GM18873 (cell line): ENCODE results near the gene C1orf53.

Source experiments
- ATAC-seq: cut with Tn5 transposase; IDR thresholded peaks from one replicate; pipeline ENCODE4 v1.9.1; 2021; ENCODE audit warnings: mild to moderate bottlenecking, moderate library complexity, moderate number of reproducible peaks; ENCODE audit not compliant: unreplicated experiment, low FRiP score

The C1orf53 gene

DNA sequence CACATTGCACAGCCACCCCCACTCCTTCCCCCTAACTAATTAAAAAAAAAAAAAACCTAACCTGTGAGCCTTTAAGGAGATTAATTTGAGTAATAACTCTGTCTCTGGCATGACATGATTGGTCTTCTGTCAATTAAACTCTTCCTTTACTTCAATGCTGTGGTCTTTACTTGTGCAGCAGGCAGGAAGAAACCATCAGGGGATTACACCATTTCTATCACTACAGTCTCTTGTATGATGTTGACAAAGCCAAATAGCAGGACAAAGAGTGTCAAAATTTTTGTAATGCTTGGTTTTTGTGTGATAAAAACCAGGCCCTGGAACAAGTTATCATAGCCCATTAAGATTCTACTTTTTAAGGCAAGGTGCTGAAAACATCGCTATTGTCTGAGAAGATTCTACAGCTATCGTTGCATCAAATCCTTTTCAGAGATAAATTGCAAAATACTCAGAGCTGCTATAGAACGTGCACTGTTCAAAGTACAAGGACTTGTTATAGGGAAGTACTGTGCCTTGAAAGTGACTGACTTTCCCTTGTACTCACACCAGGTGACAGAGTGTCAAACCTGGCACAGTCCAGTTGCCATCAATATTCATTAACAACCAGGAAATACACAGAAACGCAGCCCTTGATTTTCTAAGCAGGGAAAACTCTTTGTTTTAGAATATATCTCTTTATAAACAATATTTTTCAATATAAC, 52.4 kb downstream of the C1orf53 start:
- ATAC-seq: no peak

DNA sequence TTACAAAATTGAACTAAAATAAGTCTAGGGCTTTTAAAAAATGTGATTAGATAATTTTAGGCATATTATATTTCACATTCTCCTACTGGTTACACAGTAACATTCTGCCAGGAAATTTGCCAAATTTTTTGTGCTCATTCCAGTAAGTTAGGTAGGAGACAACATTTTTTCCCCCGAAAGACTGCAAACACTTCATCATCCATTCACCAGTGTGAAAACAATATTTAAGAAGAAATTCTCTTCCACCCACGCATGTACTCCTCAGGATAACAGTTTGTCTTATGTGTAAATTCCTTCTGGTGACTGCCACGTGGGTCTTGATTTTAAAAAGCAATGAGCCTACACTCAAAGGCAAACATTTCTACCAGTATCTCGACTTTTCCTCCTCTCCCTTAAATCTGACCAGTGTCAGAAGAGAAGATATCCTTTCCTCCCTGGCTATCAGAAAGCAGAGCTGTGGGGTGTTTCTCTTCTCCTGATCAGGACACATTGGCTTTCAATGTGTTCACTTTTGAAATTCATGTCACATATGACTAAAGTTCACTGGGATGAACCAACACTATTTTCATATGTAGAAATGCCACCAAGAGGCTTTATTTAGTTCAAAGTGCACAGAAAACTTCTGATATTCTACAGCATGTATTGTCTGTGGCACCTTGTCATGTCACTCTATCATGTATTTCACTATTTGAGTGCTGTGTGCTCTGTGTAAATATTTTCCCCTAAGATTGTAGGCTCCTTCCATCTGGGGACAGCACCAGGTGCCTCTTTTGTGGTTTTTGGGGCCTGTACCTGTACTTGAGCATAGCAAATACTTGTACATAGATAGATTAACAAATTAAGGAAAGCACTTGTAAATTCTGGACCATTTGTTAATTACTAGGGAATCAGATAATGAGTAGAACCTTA, 53.3 kb downstream of the C1orf53 start:
- no peak for ATAC-seq
